HCT116 (cell line): ENCODE results near the gene MYO16. TPM values are rescaled to one million over a fixed set of nuclear protein-coding genes. Genes with fewer than 3 reads are reported as not detected.

Experiments used
- ATAC-seq: fragments of 200-7000 bp; cut with Tn5 transposase; 2 replicates; pipeline ENCODE4 v1.9.1; 2020; ENCODE audit warnings: mild to moderate bottlenecking, moderate library complexity
- BruUV-seq: library from RNA; stranded (reverse); fragments of 400-500 nt; replicated peaks from 2 replicates; lab custom pipeline; 2021; lab: Mats Ljungman, UMichigan
- CTCF ChIA-PET: fragments of 300-600 bp; sonication (Branson Sonifier 250); formaldehyde crosslinking; loops from one replicate; lab custom pipeline; 2021; ENCODE audit warnings: antibody characterized with exemption; lab: Charles Lee
- POLR2A ChIA-PET: fragments of 300-600, 350-600 bp; sonication (Branson Sonifier 250); formaldehyde crosslinking; loops from one replicate; lab custom pipeline; 2021; ENCODE audit warnings: antibody characterized with exemption; lab: Charles Lee
- RAD21 ChIA-PET, 2 experiments: fragments of 300-600 bp; sonication (Branson Sonifier 250); formaldehyde crosslinking; loops; one replicate each; lab custom pipeline; 2023; ENCODE audit warnings: low total read pairs in 2 of 2; ENCODE audit not compliant: uncharacterized antibody in 2 of 2, unreplicated experiment in 2 of 2, low non-redundant PET in 1 of 2; lab: Charles Lee
- DNase-seq: peaks from one replicate; pipeline ENCODE4 v3.0.0-alpha.2; 2010; ENCODE audit warnings: low read depth, low spot score
- H2AFZ ChIP-seq: fragments of 200-600 bp; shearing (Covaris generic), sonication (generic); 2 replicates; pipeline ENCODE4 v1.6.1; 2017; ENCODE audit warnings: low read depth, mixed run types, mixed read lengths, antibody characterized with exemption, low read length; ENCODE audit not compliant: poor library complexity, severe bottlenecking
- H3K27ac ChIP-seq: 2 replicates; pipeline ENCODE4 v1.5.1; 2012; ENCODE audit warnings: low read depth, low read length
- H3K27me3 ChIP-seq: fragments of 200-600 bp; sonication (generic); 2 replicates; pipeline ENCODE4 v1.6.1; 2016; ENCODE audit warnings: mixed run types, low read length, mixed read lengths; ENCODE audit not compliant: insufficient read depth
- H3K36me3 ChIP-seq, 2 experiments: fragments of 200-500 bp in 1 of 2; fragments of 200-600 bp in 1 of 2; sonication (Bioruptor generic) in 1 of 2; sonication (generic) in 1 of 2; 2 replicates each; pipeline versions ENCODE4 v1.5.1 to v1.6.1; 2014 to 2016; ENCODE audit warnings: low read length in 2 of 2, inconsistent platforms in 1 of 2, mixed read lengths in 1 of 2, mixed run types in 1 of 2; ENCODE audit not compliant: insufficient read depth in 2 of 2, control insufficient read depth in 1 of 2
- H3K4me1 ChIP-seq, 2 experiments: fragments of 200-600 bp in 1 of 2; sonication (generic) in 1 of 2; 2 replicates each; pipeline versions ENCODE4 v1.5.1 to v1.6.1; 2012 to 2017; ENCODE audit warnings: low read length in 2 of 2, inconsistent platforms in 1 of 2, mild to moderate bottlenecking in 1 of 2, mixed read lengths in 1 of 2, mixed run types in 1 of 2, moderate library complexity in 1 of 2; ENCODE audit not compliant: insufficient read depth in 2 of 2, control insufficient read depth in 1 of 2
- H3K4me2 ChIP-seq: fragments of 200-600 bp; sonication (generic); 2 replicates; pipeline ENCODE4 v1.6.1; 2017; ENCODE audit warnings: mixed run types, low read length, mixed read lengths
- H3K4me3 ChIP-seq, 2 experiments: fragments of 200-600 bp in 1 of 2; sonication (generic) in 1 of 2; replicated peaks in 1 of 2; 2 replicates each; pipeline ENCODE4 v1.5.1; 2011 to 2016; ENCODE audit warnings: low read length in 2 of 2, control low read depth in 1 of 2, low read depth in 1 of 2, mild to moderate bottlenecking in 1 of 2, mixed read lengths in 1 of 2, mixed run types in 1 of 2
- H3K79me2 ChIP-seq: fragments of 200-600 bp; sonication (generic); 2 replicates; pipeline ENCODE4 v1.6.1; 2017; ENCODE audit warnings: mild to moderate bottlenecking, mixed run types, low read length, moderate library complexity, mixed read lengths; ENCODE audit not compliant: insufficient read depth
- H3K9ac ChIP-seq: fragments of 200-600 bp; sonication (generic); 2 replicates; pipeline ENCODE4 v1.6.1; 2016; ENCODE audit warnings: low read length, mixed read lengths
- H3K9me2 ChIP-seq: fragments of 200-600 bp; sonication (generic), shearing (Covaris generic); 2 replicates; pipeline ENCODE4 v1.6.1; 2017; ENCODE audit warnings: mixed run types, mild to moderate bottlenecking, moderate library complexity; ENCODE audit not compliant: insufficient read depth
- H3K9me3 ChIP-seq, 2 experiments: fragments of 200-500 bp in 1 of 2; fragments of 200-600 bp in 1 of 2; sonication (Bioruptor generic) in 1 of 2; sonication (generic) in 1 of 2; 2 replicates each; pipeline ENCODE4 v1.6.1; 2014 to 2017; ENCODE audit warnings: low read length in 2 of 2, mixed read lengths in 2 of 2, inconsistent platforms in 1 of 2, low read depth in 1 of 2, mild to moderate bottlenecking in 1 of 2, mixed run types in 1 of 2, moderate library complexity in 1 of 2; ENCODE audit not compliant: control insufficient read depth in 1 of 2, insufficient read depth in 1 of 2
- H4K20me1 ChIP-seq: fragments of 200-600 bp; sonication (generic), shearing (Covaris generic); 2 replicates; pipeline ENCODE4 v1.6.1; 2017; ENCODE audit warnings: mixed run types, mild to moderate bottlenecking, moderate library complexity; ENCODE audit not compliant: insufficient read depth
- CEBPB ChIP-seq: IDR thresholded peaks from 2 replicates; pipeline ENCODE4 v1.6.1; 2012; ENCODE audit warnings: low read depth
- JUND ChIP-seq: IDR thresholded peaks from 2 replicates; pipeline ENCODE4 v1.6.1; 2012
- MAX ChIP-seq: IDR thresholded peaks from 2 replicates; pipeline ENCODE4 v1.6.1; 2012
- POLR2A ChIP-seq: IDR thresholded peaks from 2 replicates; pipeline ENCODE4 v1.7.0; 2011; ENCODE audit warnings: borderline replicate concordance; ENCODE audit not compliant: insufficient read depth, insufficient read length; ENCODE audit errors: extremely low read depth
- POLR2AphosphoS5 ChIP-seq: IDR thresholded peaks from 2 replicates; pipeline ENCODE4 v1.6.1; 2011; ENCODE audit warnings: mild to moderate bottlenecking, low read depth, low read length, moderate library complexity
- RAD21 ChIP-seq: IDR thresholded peaks from 2 replicates; pipeline ENCODE4 v1.6.1; 2012; ENCODE audit warnings: low read depth, mild to moderate bottlenecking
- SIN3A ChIP-seq: IDR thresholded peaks from 2 replicates; pipeline ENCODE4 v1.6.1; 2012; ENCODE audit warnings: low read depth
- SP1 ChIP-seq: IDR thresholded peaks from 2 replicates; pipeline ENCODE4 v1.6.1; 2012; ENCODE audit warnings: low read depth
- SRF ChIP-seq: IDR thresholded peaks from 2 replicates; pipeline ENCODE4 v1.6.1; 2012; ENCODE audit warnings: low read depth
- TCF7L2 ChIP-seq: IDR thresholded peaks from 2 replicates; pipeline ENCODE4 v1.7.0; 2011; ENCODE audit warnings: borderline replicate concordance, inconsistent platforms; ENCODE audit not compliant: insufficient read depth, insufficient read length; ENCODE audit errors: extremely low read depth
- ZFX ChIP-seq: fragments of 450-650 bp; IDR thresholded peaks from 2 replicates; pipeline ENCODE4 v1.6.1; 2017
- ZNF274 ChIP-seq: fragments of 200-500 bp; sonication (Bioruptor generic); IDR thresholded peaks from 2 replicates; pipeline ENCODE4 v1.6.1; 2014; ENCODE audit warnings: mild to moderate bottlenecking, low read depth, low read length, inconsistent platforms
- intact Hi-C: fragments of 100-400 bp; cut with micrococcal nuclease; formaldehyde crosslinking; loops from 2 replicates; pipeline ENCODE4 v1.10.0; 2022
- total RNA-seq: library from RNA; stranded (reverse); gene quantifications from one replicate; pipeline ENCODE4 v1.2.1, GENCODE V29; 2021; ENCODE audit not compliant: unreplicated experiment

Gene MYO16
- total RNA-seq, 1 experiment from 2014 or later, result 0.07 TPM

GRCh38 chr13:108595436-108596274 is 33.8 kb upstream of the MYO16 start:
- intact Hi-C loops, result no loop called here
- Histone ChIP-seq H3K9me3 (no peaks in the 10 kb centered on the region), H3K4me3 (no peak overlapping the region), H3K4me2 (no peak overlapping the region), H3K4me1 (no peaks in the 10 kb centered on the region), H3K9ac (no peak overlapping the region), H2AFZ (no peak overlapping the region), H3K27me3 (peaks cover 13% of the 10 kb centered on the region), H3K79me2 (no peaks in the 10 kb centered on the region), H4K20me1 (no peaks in the 10 kb centered on the region), H3K9me2 (no peaks in the 10 kb centered on the region), H3K27ac (no peak overlapping the region), H3K36me3 (no peaks in the 10 kb centered on the region)
- TF ChIP-seq SIN3A (no peak), TCF7L2 (no peak), POLR2A (no peak), POLR2AphosphoS5 (no peak), SP1 (no peak), SRF (no peak), ZNF274 (no peak), JUND (no peak), ZFX (no peak), RAD21 (no peak)
- no peak for DNase-seq
- POLR2A ChIA-PET, result no interaction called here
- no TSS peak for BruUV-seq
- ATAC-seq, result no peak
- CTCF ChIA-PET, result interaction anchor here (1.1 kb wide), 1 partner anchor 13 kb away, joined by 3 read pairs; no protein-coding TSS in a partner anchor
- RAD21 ChIA-PET, result no interaction called here

- no peak overlapping the region for H3K27ac ChIP-seq
- no peaks in the 10 kb centered on the region for H3K9me2 ChIP-seq
- no peak overlapping the region for H3K4me2 ChIP-seq
- CTCF ChIA-PET, result no interaction called here
- no peaks in the 10 kb centered on the region for H3K4me1 ChIP-seq
- no TSS peak for BruUV-seq
- RAD21 ChIA-PET, result no interaction called here
- no peak overlapping the region for H3K4me3 ChIP-seq
- ATAC-seq, result no peak
- H2AFZ ChIP-seq, result no peak overlapping the region
- no peaks in the 10 kb centered on the region for H3K36me3 ChIP-seq
- no peaks in the 10 kb centered on the region; a peak in 1 of 4 replicates for H3K9me3 ChIP-seq
- no peaks in the 10 kb centered on the region for H3K79me2 ChIP-seq
- DNase-seq, result no peak
- no peaks in the 10 kb centered on the region for H4K20me1 ChIP-seq
- H3K9ac ChIP-seq, result no peak overlapping the region
- intact Hi-C loops, result no loop called here
- H3K27me3 ChIP-seq, result peaks cover 13% of the 10 kb centered on the region
- POLR2A ChIA-PET, result no interaction called here
- TF ChIP-seq MAX, result no peak
- TF ChIP-seq CEBPB, result peak; percentile 58; the same call in 1 of the 2 replicates
These were observed 31.5 kb upstream of the MYO16 start for GRCh38 chr13:108597943-108598342.
